ENCODE data around the gene MMRN2. TPM values are rescaled to one million over a fixed set of nuclear protein-coding genes. Genes with fewer than 3 reads are reported as not detected.

The MMRN2 gene
- total RNA-seq, 1 donor from 2014 or later: 25.6 TPM

DNA sequence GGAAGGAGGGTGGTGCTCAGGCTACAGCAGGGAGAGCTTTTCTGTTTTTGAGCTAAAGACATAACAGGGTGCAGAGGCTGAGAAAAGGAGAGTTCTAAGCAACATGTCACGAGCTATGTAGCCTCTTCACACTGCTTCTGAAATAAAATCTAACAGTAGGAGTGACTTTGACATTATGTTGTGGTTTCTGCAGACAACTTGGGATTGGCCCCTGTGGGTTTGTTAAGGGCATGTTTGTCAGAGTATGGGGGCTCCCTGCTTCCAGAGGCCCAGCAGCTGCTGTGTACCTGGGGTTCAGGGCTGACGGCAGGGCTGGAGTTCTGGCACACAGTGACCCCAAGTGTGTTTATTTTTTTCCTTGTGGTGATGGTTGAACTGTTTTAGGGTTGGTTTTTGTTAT lies 24.7 kb downstream of the MMRN2 start:
- Histone ChIP-seq H3K9ac (ENCODE audit: low read depth in 1 of 3, low read length in 3 of 3) (peak overlapping the region in 1 of 3 donors; percentile 12), H3K9me3 (ENCODE audit: control insufficient read depth in 3 of 3, low read length in 3 of 3) (no peaks in the 10 kb centered on the region), H3K27me3 (ENCODE audit: control insufficient read depth in 3 of 3, insufficient read depth in 3 of 3, low read length in 3 of 3) (no peaks in the 10 kb centered on the region), H3K4me1 (ENCODE audit: control insufficient read depth in 3 of 3, insufficient read depth in 3 of 3, low read length in 3 of 3) (peaks cover 0 to 10% (median 0%) of the 10 kb centered on the region in 3 donors), H3K4me3 (ENCODE audit: low read length in 3 of 3) (no peak overlapping the region), H3K36me3 (ENCODE audit: control insufficient read depth in 3 of 3, insufficient read depth in 3 of 3, low read length in 3 of 3) (peaks cover 16 to 19% (median 17%) of the 10 kb centered on the region in 3 donors), H3K27ac (ENCODE audit: low read depth, low read length) (no peak overlapping the region)

GRCh38 chr10:86931872-86932271 lies 25.5 kb downstream of the MMRN2 start:
- H3K36me3 ChIP-seq (ENCODE audit: control insufficient read depth in 3 of 3, insufficient read depth in 3 of 3, low read length in 3 of 3): peaks cover 15 to 19% (median 17%) of the 10 kb centered on the region in 3 donors
- H3K27ac ChIP-seq (ENCODE audit: low read depth, low read length): no peak overlapping the region

DNA sequence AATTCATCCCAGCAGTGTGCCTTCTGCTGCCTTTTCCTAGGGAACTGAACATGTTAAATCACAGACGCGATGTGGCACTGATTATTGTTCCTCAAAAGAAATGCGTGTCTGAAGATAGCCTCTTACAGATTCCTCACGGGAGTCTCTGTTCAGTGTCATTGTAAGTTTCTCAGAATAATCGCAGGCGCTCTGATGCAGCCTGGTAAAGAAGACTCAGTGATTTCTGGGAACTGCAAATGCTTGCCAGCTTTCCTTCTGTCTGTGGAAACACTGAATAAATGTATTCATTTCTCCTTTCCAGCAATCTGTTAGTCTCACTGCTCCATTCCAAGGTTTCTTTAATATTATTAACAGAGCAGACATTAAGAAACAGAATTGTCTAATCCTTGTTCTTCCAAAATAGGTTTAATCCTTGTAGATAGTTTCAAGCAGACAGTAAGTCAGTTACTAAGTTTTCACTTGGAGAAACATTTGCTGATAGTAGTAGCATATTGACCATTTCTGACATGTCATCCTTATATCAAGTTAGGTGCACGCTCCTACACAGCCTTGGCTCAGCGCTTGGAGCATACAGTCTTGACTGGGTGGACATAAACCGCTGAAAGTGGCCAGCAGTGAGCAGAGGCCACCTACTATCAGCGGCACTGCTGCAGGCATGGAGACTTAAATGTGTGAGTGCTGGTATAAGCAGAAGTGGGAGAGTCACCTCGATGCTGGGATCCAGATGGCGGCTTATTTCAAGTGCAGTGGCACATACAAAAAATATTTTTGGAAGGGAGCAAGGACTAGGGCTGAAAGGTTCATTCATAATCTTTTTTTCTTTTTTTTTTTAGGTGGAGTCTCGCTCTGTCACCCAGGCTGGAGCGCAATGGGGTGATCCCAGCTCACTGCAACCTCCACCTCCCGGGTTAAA lies 27.7 kb downstream of the MMRN2 start:
- no peaks in the 10 kb centered on the region for H3K27me3 ChIP-seq (ENCODE audit: control insufficient read depth in 3 of 3, insufficient read depth in 3 of 3, low read length in 3 of 3)
- no peak overlapping the region for H3K27ac ChIP-seq (ENCODE audit: low read depth, low read length)
- H3K9ac ChIP-seq (ENCODE audit: low read depth in 1 of 3, low read length in 3 of 3): no peak overlapping the region
- no peak overlapping the region for H3K4me3 ChIP-seq (ENCODE audit: low read length in 3 of 3)
- no peaks in the 10 kb centered on the region for H3K9me3 ChIP-seq (ENCODE audit: control insufficient read depth in 3 of 3, low read length in 3 of 3)
- H3K36me3 ChIP-seq (ENCODE audit: control insufficient read depth in 3 of 3, insufficient read depth in 3 of 3, low read length in 3 of 3): peaks cover 9 to 17% (median 17%) of the 10 kb centered on the region in 3 donors
- no peaks in the 10 kb centered on the region for H3K4me1 ChIP-seq (ENCODE audit: control insufficient read depth in 3 of 3, insufficient read depth in 3 of 3, low read length in 3 of 3)

More at GRCh38 chr10:86931872-86932271, 25.5 kb downstream of the MMRN2 start:
- Histone ChIP-seq H3K9me3 (ENCODE audit: control insufficient read depth in 3 of 3, low read length in 3 of 3) (no peaks in the 10 kb centered on the region), H3K4me1 (ENCODE audit: control insufficient read depth in 3 of 3, insufficient read depth in 3 of 3, low read length in 3 of 3) (peaks cover 0 to 3% (median 0%) of the 10 kb centered on the region in 3 donors), H3K27me3 (ENCODE audit: control insufficient read depth in 3 of 3, insufficient read depth in 3 of 3, low read length in 3 of 3) (no peaks in the 10 kb centered on the region), H3K4me3 (ENCODE audit: low read length in 3 of 3) (no peak overlapping the region), H3K9ac (ENCODE audit: low read depth in 1 of 3, low read length in 3 of 3) (no peak overlapping the region)

GRCh38 chr10:86922553-86922961 lies 34.9 kb downstream of the MMRN2 start:
- peaks cover 5 to 7% (median 5%) of the 10 kb centered on the region in 3 donors for H3K4me1 ChIP-seq (ENCODE audit: control insufficient read depth in 3 of 3, insufficient read depth in 3 of 3, low read length in 3 of 3)
- H3K27ac ChIP-seq (ENCODE audit: low read depth, low read length): no peak overlapping the region
- no peaks in the 10 kb centered on the region for H3K27me3 ChIP-seq (ENCODE audit: control insufficient read depth in 3 of 3, insufficient read depth in 3 of 3, low read length in 3 of 3)
- peaks cover 15 to 33% (median 31%) of the 10 kb centered on the region in 3 donors for H3K36me3 ChIP-seq (ENCODE audit: control insufficient read depth in 3 of 3, insufficient read depth in 3 of 3, low read length in 3 of 3)
- H3K4me3 ChIP-seq (ENCODE audit: low read length in 3 of 3): no peak overlapping the region
- H3K9me3 ChIP-seq (ENCODE audit: control insufficient read depth in 3 of 3, low read length in 3 of 3): no peaks in the 10 kb centered on the region
- H3K9ac ChIP-seq (ENCODE audit: low read depth in 1 of 3, low read length in 3 of 3): no peak overlapping the region

DNA sequence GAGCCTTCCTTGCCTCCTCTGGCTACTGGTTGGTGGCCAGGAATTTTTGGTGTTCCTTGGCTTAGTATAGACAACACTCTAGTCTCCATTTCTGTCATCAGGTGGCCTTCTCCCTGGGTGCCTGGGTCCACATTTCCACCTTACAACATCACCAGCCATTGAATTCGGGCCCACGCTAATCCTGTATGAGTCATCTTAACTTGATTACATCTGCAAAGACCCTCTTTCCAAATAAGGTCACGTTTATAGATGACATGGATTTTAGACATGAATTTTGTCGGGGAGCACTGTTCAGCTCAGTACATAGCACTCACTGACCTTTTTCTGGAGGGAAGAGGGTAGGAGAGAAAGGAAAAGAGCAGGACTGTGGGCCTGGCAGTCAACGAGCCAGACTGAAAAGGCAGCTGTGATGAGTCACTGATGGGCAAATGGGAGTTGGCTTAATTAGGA lies 39.4 kb downstream of the MMRN2 start:
- no peaks in the 10 kb centered on the region for H3K9me3 ChIP-seq (ENCODE audit: control insufficient read depth in 3 of 3, low read length in 3 of 3)
- H3K4me1 ChIP-seq (ENCODE audit: control insufficient read depth in 3 of 3, insufficient read depth in 3 of 3, low read length in 3 of 3): peaks cover 5 to 8% (median 5%) of the 10 kb centered on the region in 3 donors
- no peaks in the 10 kb centered on the region for H3K27me3 ChIP-seq (ENCODE audit: control insufficient read depth in 3 of 3, insufficient read depth in 3 of 3, low read length in 3 of 3)
- H3K36me3 ChIP-seq (ENCODE audit: control insufficient read depth in 3 of 3, insufficient read depth in 3 of 3, low read length in 3 of 3): peaks cover 26 to 40% (median 40%) of the 10 kb centered on the region in 3 donors
- H3K27ac ChIP-seq (ENCODE audit: low read depth, low read length): peak overlapping the region; percentile 59
- H3K9ac ChIP-seq (ENCODE audit: low read depth in 1 of 3, low read length in 3 of 3): no peak overlapping the region
- no peak overlapping the region for H3K4me3 ChIP-seq (ENCODE audit: low read length in 3 of 3)

DNA sequence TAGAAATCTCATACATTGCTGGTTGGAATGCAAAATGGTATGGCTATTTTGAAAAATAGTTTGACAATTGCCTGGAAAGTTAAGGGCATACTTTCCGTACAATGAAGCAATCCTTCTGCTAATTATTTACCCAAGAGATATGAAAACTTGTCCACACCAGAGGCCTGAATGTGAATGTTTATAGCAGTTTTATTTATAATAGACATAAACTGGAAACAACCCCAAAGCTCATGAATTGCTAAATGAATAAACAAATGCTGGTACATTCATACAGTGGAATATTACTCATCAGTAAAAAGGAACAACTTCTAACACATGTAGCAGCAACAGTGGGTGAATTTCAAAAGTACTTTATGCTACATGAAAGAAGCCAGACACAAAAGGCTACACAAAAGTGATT lies 42.7 kb downstream of the MMRN2 start:
- Histone ChIP-seq H3K4me1 (ENCODE audit: control insufficient read depth in 3 of 3, insufficient read depth in 3 of 3, low read length in 3 of 3) (peaks cover 5 to 8% (median 5%) of the 10 kb centered on the region in 3 donors), H3K27ac (ENCODE audit: low read depth, low read length) (no peak overlapping the region), H3K36me3 (ENCODE audit: control insufficient read depth in 3 of 3, insufficient read depth in 3 of 3, low read length in 3 of 3) (peaks cover 18 to 20% (median 18%) of the 10 kb centered on the region in 3 donors), H3K9ac (ENCODE audit: low read depth in 1 of 3, low read length in 3 of 3) (no peak overlapping the region), H3K27me3 (ENCODE audit: control insufficient read depth in 3 of 3, insufficient read depth in 3 of 3, low read length in 3 of 3) (no peaks in the 10 kb centered on the region), H3K4me3 (ENCODE audit: low read length in 3 of 3) (no peak overlapping the region), H3K9me3 (ENCODE audit: control insufficient read depth in 3 of 3, low read length in 3 of 3) (no peaks in the 10 kb centered on the region)

DNA sequence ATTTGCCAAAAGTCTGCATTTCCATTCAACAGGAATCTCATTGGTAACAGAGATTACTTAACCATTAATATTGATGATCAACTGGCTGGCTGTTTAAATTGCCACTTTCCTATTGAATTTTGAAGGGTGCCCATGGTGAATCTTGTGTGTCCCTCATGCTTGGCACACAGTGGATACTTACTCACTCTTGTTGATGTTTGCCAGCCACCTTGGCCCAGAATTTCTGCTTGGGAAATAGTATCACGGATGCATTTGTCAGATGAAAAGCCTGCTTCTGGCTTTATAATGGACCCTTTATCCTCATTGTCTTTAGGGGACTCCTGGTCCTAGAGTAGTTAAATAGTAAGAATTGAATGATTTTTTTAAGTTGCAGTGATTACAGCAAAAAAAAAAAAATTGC lies 52.0 kb downstream of the MMRN2 start:
- peaks cover 5 to 11% (median 6%) of the 10 kb centered on the region in 3 donors for H3K36me3 ChIP-seq (ENCODE audit: control insufficient read depth in 3 of 3, insufficient read depth in 3 of 3, low read length in 3 of 3)
- peaks cover 10 to 11% (median 11%) of the 10 kb centered on the region in 3 donors for H3K4me1 ChIP-seq (ENCODE audit: control insufficient read depth in 3 of 3, insufficient read depth in 3 of 3, low read length in 3 of 3)
- no peak overlapping the region for H3K9ac ChIP-seq (ENCODE audit: low read depth in 1 of 3, low read length in 3 of 3)
- no peak overlapping the region for H3K4me3 ChIP-seq (ENCODE audit: low read length in 3 of 3)
- no peak overlapping the region for H3K27ac ChIP-seq (ENCODE audit: low read depth, low read length)
- no peaks in the 10 kb centered on the region for H3K27me3 ChIP-seq (ENCODE audit: control insufficient read depth in 3 of 3, insufficient read depth in 3 of 3, low read length in 3 of 3)
- H3K9me3 ChIP-seq (ENCODE audit: control insufficient read depth in 3 of 3, low read length in 3 of 3): no peaks in the 10 kb centered on the region

GRCh38 chr10:86904600-86904999 lies 52.8 kb downstream of the MMRN2 start:
- Histone ChIP-seq H3K9ac (ENCODE audit: low read depth in 1 of 3, low read length in 3 of 3) (no peak overlapping the region), H3K36me3 (ENCODE audit: control insufficient read depth in 3 of 3, insufficient read depth in 3 of 3, low read length in 3 of 3) (peaks cover 5 to 11% (median 6%) of the 10 kb centered on the region in 3 donors), H3K4me3 (ENCODE audit: low read length in 3 of 3) (no peak overlapping the region), H3K27ac (ENCODE audit: low read depth, low read length) (no peak overlapping the region), H3K4me1 (ENCODE audit: control insufficient read depth in 3 of 3, insufficient read depth in 3 of 3, low read length in 3 of 3) (peaks cover 12 to 16% (median 13%) of the 10 kb centered on the region in 3 donors), H3K27me3 (ENCODE audit: control insufficient read depth in 3 of 3, insufficient read depth in 3 of 3, low read length in 3 of 3) (no peaks in the 10 kb centered on the region), H3K9me3 (ENCODE audit: control insufficient read depth in 3 of 3, low read length in 3 of 3) (no peaks in the 10 kb centered on the region)

DNA sequence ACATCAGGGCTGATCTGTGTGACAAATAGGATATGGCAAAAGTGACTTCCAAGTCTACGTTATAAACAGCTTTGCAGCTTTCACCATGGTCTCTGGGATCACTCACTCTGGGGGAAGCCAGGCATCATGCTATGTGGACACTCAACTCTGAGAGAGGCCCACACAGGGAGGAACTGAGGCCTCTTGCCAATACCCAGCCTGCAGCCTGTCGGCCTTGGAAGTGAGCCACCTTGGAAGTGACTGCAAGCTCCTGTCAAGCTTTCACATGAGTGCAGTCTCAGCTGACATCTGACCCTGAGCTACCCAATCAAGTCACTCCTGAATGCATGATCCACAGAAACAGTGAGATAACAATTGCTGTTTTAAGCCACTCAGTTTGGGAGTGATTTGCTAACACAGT lies 56.5 kb downstream of the MMRN2 start:
- Histone ChIP-seq H3K27ac (ENCODE audit: low read depth, low read length) (peak overlapping the region; percentile 52), H3K27me3 (ENCODE audit: control insufficient read depth in 3 of 3, insufficient read depth in 3 of 3, low read length in 3 of 3) (no peaks in the 10 kb centered on the region), H3K36me3 (ENCODE audit: control insufficient read depth in 3 of 3, insufficient read depth in 3 of 3, low read length in 3 of 3) (peaks cover 0 to 8% (median 5%) of the 10 kb centered on the region in 3 donors), H3K9ac (ENCODE audit: low read depth in 1 of 3, low read length in 3 of 3) (peak overlapping the region in 2 of 3 donors; percentile 11 to 34), H3K4me1 (ENCODE audit: control insufficient read depth in 3 of 3, insufficient read depth in 3 of 3, low read length in 3 of 3) (peaks cover 15 to 22% (median 17%) of the 10 kb centered on the region in 3 donors), H3K4me3 (ENCODE audit: low read length in 3 of 3) (peak overlapping the region in 1 of 3 donors; percentile 11), H3K9me3 (ENCODE audit: control insufficient read depth in 3 of 3, low read length in 3 of 3) (no peaks in the 10 kb centered on the region)
